Adipocyte (in vitro differentiated cells): ENCODE measurements around the gene GPLD1.
"Not testable (repeated sequence)": the region's sequence is repeated elsewhere in the genome, so short reads cannot be mapped to it uniquely, and the experiment has no call there.

Source experiments
- DNase-seq: peaks from one replicate; pipeline ENCODE4 v3.0.0-alpha.2; 2015; ENCODE audit warnings: low read depth
- H3K27me3 ChIP-seq: replicated peaks from 2 replicates; pipeline ENCODE4 v1.7.0; 2013; ENCODE audit warnings: mild to moderate bottlenecking, low read length, moderate library complexity; ENCODE audit not compliant: control insufficient read depth, insufficient read depth
- H3K36me3 ChIP-seq: 2 replicates; pipeline ENCODE4 v1.7.0; 2013; ENCODE audit warnings: low read length, mild to moderate bottlenecking, moderate library complexity; ENCODE audit not compliant: control insufficient read depth, insufficient read depth, severe bottlenecking
- H3K4me1 ChIP-seq: 2 replicates; pipeline ENCODE4 v1.7.0; 2013; ENCODE audit warnings: mild to moderate bottlenecking, low read length, moderate library complexity; ENCODE audit not compliant: control insufficient read depth, insufficient read depth
- H3K4me3 ChIP-seq: 2 replicates; pipeline ENCODE4 v1.7.0; 2013; ENCODE audit warnings: mild to moderate bottlenecking, low read length, moderate library complexity
- H3K9ac ChIP-seq: 2 replicates; pipeline ENCODE4 v1.7.0; 2013; ENCODE audit warnings: mild to moderate bottlenecking, low read length, moderate library complexity
- H3K9me3 ChIP-seq: 2 replicates; pipeline ENCODE4 v1.7.0; 2013; ENCODE audit warnings: mild to moderate bottlenecking, low read length, moderate library complexity; ENCODE audit not compliant: control insufficient read depth

Gene GPLD1

DNA sequence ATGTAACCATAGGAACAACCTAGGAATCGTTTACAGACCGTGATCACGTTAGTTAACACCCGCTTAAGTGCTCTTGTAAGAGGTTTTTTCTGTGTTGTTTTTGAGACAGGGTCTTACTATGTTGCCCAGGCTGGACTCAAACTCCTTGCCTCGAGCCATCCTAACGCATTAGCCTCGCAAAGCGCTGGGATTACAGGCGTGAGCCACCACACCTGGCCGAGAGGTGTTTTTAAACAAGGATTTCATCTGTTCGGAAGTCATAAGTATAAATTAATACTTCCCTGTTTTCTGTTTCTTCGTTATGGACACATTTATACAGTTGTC, 85.9 kb downstream of the GPLD1 start:
- Histone ChIP-seq H3K4me3 (peak overlapping the region; percentile 93), H3K27me3 (peaks cover 6% of the 10 kb centered on the region), H3K9me3 (no peaks in the 10 kb centered on the region), H3K4me1 (peaks cover 16% of the 10 kb centered on the region), H3K9ac (peak overlapping the region; percentile 92), H3K36me3 (peaks cover 16% of the 10 kb centered on the region)
- no peak for DNase-seq

DNA sequence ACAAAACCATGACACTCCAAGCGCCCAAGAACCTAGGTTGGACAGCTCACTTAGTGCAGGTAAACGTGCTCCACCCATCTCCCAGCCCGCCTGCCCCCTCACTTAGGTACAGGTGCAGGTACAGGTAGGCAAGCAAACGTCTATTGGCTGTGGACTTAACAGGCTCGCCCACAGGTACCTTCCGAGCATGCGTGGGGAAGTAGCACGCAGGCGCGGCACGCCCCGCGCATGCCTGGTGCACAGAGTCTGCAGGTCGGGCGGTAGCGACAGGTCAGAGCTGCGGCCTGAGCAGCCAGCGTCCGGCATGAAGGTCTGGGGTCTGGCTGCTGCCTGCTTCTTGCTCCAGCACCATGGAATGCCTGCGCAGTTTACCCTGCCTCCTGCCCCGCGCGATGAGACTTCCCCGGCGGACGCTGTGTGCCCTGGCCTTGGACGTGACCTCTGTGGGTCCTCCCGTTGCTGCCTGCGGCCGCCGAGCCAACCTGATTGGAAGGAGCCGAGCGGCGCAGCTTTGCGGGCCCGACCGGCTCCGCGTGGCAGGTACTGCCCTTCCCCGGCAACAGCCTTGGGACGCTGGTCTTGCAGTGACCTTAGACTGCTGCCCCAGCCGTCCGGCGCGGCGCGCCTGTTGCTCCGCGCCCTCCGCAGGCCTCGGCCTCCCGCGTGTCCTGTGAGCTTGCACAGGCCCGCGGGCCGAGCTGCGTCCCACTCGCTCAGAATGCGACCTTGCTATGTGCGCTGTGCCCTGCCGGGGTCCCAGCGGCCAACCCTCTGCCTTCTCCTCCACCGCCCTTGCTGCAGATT, 86.5 kb downstream of the GPLD1 start, which contains the start of gene MRS2:
Gene MRS2, plus strand, starts transcription at position 240 of the 804 bp plus-strand sequence. Its CDS starts 111 bp downstream, at position 351.
- Histone ChIP-seq H3K27me3 (peaks cover 6% of the 10 kb centered on the region), H3K36me3 (peaks cover 11% of the 10 kb centered on the region)

DNA sequence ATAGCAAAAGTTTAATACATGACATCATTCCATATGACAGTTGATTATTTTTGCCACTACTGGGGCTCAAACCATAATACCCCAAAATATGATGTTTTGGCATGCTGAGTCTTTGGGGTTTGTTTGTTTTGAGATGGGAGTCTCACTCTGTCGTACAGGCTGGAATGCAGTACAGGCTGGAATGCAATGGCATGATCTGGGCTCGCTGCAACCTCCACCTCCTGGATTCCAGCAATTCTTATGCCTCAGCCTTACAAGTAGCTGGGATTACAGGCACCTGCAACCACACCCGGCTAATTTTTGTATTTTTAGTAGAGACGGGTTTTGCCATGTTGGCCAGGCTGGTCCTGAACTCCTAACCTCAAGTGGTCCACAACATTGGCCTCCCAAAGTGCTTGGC, 87.9 kb downstream of the GPLD1 start:
- no peak overlapping the region for H3K4me3 ChIP-seq
- H3K9me3 ChIP-seq, result no peaks in the 10 kb centered on the region
- H3K36me3 ChIP-seq, result no peaks in the 10 kb centered on the region
- no peak overlapping the region for H3K9ac ChIP-seq
- DNase-seq, result no peak
- peaks cover 16% of the 10 kb centered on the region for H3K4me1 ChIP-seq
- peaks cover 6% of the 10 kb centered on the region for H3K27me3 ChIP-seq

More for the DNA sequence above, 86.5 kb downstream of the GPLD1 start, which contains the start of gene MRS2:
- Histone ChIP-seq H3K4me3 (peak within 1 kb of the TSS; percentile 93), H3K9ac (peak within 1 kb of the TSS; percentile 92), H3K9me3 (no peaks in the 10 kb centered on the region), H3K4me1 (peaks cover 16% of the 10 kb centered on the region)
- peak; percentile 69 for DNase-seq

DNA sequence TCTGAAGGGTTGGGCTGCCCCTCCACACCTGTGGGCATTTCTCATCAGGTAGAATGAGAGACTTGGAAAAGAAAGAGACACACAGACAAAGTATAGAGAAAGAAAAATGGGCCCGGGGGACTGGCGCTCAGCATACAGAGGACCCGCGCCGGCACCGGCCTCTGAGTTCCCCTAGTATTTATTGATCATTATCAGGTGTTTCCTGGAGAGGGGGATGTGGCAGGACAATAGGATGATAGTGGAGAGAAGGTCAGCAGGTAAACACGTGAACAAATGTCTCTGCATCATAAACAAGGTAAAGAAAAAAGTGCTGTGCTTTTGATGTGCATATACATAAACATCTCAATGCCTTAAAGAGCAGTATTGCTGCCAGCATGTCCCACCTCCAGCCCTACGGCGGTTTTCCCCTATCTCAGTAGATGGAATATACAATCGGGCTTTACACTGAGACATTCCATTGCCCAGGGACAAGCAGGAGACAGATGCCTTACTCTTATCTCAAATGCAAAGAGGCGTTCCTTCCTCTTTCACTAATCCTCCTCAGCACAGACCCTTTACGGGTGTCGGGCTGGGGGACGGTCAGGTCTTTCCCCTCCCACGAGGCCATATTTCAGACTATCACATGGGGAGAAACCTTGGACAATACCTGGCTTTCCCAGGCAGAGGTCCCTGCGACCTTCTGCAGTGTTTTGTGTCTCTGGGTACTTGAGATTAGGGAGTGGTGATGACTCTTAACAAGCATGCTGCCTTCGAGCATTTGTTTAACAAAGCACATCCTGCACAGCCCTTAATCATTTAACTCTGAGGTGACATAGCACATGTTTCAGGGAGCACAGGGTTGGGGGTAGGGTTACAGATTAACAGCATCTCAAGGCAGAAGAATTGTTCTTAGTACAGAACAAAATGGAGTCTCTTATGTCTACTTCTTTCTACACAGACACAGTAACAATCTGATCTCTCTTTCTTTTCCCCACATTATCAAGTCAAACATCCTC, 89.0 kb downstream of the GPLD1 start:
- DNase-seq, result not testable (repeated sequence)

DNA sequence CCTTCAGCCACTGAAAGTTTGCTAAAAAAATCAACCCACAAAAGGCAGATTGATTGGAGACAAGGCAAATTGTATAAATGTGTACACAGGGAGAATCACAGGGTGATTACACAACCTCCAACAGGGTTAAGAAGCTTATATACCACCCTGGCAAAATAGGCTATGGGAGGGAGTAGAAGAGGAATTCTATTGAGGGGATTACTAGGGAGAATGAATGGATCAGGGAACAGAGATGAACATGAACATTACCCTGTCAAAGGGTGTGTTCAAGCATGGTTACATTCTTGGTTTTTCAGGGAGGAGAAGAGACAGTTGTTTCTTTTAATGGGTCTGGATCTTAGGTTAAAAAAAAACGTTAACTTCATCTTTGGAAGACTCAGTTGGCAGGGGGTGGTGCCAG, 91.7 kb downstream of the GPLD1 start:
- no peak overlapping the region for H3K4me3 ChIP-seq
- H3K9ac ChIP-seq, result no peak overlapping the region
- H3K4me1 ChIP-seq, result peaks cover 16% of the 10 kb centered on the region
- DNase-seq, result no peak
- no peaks in the 10 kb centered on the region for H3K36me3 ChIP-seq
- H3K9me3 ChIP-seq, result no peaks in the 10 kb centered on the region
- H3K27me3 ChIP-seq, result peaks cover 6% of the 10 kb centered on the region

More for the DNA sequence above, 89.0 kb downstream of the GPLD1 start:
- not testable (repeated sequence) for H3K4me3 ChIP-seq, H3K9me3 ChIP-seq, H3K36me3 ChIP-seq, H3K27me3 ChIP-seq, H3K9ac ChIP-seq
- H3K4me1 ChIP-seq, result peaks cover 18% of the 10 kb centered on the region

DNA sequence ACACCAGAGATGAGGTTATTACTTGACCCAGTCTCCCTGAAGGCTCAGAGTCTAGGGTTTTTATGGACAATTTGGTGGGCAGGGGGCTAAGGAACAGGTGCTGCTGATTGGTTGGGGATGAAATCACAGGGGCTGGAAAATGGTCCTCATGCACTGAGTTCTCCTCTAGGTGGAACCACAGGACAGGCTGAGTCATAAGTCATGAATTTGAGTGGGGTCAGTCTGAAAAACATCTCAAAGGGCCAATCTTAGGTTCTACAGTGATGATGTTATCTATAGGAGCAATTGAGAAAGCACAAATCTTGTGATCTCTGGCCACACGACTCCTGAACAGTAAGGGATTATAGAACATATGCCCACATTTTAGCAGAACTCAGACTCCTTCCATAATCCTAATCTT, 92.6 kb downstream of the GPLD1 start:
- no peak overlapping the region for H3K4me3 ChIP-seq
- H3K9me3 ChIP-seq, result no peaks in the 10 kb centered on the region
- H3K9ac ChIP-seq, result no peak overlapping the region
- H3K36me3 ChIP-seq, result no peaks in the 10 kb centered on the region
- DNase-seq, result no peak
- peaks cover 6% of the 10 kb centered on the region for H3K27me3 ChIP-seq
- peaks cover 11% of the 10 kb centered on the region for H3K4me1 ChIP-seq

DNA sequence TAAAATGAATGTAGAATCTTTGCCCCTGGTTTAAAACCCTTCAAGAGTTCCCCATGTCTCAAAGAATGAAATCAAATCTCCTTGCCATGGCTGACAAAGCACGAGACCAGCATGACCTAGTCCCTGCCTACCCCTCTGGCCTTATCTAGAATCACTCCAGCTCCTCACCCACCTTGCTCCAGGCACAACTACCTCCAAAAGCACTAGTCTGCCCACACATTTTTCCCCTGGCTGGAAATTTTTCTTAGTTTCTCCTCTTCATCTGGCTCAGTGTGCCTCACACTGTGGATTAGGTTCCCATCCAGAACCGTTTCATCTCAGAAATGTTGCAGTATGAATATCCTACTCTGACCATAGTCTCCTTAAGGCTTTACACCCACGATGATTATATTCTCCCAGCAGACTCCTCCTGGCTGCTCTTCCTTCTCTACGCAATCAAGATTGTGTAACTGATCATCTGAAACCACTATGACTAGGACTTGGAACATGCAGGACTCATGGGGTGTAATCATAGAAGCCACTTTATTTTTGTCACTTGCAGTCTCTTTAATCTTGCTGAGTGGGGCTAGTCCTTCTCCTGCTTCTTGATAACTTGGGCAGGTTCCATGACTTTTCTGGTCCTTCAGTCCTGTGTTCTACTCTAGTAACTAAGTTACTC, 94.5 kb downstream of the GPLD1 start:
- H3K9ac ChIP-seq, result no peak overlapping the region
- peaks cover 11% of the 10 kb centered on the region for H3K4me1 ChIP-seq
- no peaks in the 10 kb centered on the region for H3K9me3 ChIP-seq
- no peak overlapping the region for H3K4me3 ChIP-seq
- DNase-seq, result peak; percentile 75
- no peaks in the 10 kb centered on the region for H3K36me3 ChIP-seq
- H3K27me3 ChIP-seq, result peaks cover 6% of the 10 kb centered on the region

DNA sequence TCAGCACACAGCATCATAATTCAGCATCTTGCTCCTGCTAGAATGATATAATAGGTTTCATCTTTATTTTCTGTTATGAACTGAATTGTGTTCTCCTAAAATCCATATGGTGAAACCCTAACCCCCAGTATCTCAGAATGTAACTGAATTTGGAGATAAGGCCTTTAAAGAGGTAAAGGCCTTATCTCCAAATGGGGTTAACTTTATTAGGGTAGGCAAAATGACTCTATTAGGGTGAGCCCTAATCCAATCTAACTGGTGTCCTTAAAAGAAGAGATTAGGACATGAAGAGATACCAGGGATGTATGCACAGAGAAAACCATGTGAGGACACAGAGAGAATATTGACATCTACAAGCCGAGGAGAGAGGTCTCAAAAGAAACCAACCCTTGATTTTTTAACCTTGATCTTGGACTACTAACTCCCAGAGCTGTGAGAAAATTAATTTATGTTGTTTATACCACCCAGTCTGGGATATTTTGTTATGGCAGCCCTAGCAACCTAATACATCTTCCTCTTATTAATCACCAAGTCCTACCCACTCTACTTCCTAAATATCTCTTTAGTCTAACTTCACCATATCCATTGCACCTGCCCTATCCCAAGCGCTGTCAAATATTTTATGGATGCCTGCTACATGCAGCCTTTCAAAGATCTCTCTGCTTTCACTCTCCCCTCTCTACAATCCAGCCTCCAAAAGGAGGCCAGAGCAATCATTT, 95.2 kb downstream of the GPLD1 start:
- Histone ChIP-seq H3K27me3 (no peaks in the 10 kb centered on the region), H3K36me3 (no peaks in the 10 kb centered on the region), H3K9me3 (no peaks in the 10 kb centered on the region), H3K4me3 (no peak overlapping the region), H3K9ac (no peak overlapping the region), H3K4me1 (peaks cover 11% of the 10 kb centered on the region)
- no peak for DNase-seq

DNA sequence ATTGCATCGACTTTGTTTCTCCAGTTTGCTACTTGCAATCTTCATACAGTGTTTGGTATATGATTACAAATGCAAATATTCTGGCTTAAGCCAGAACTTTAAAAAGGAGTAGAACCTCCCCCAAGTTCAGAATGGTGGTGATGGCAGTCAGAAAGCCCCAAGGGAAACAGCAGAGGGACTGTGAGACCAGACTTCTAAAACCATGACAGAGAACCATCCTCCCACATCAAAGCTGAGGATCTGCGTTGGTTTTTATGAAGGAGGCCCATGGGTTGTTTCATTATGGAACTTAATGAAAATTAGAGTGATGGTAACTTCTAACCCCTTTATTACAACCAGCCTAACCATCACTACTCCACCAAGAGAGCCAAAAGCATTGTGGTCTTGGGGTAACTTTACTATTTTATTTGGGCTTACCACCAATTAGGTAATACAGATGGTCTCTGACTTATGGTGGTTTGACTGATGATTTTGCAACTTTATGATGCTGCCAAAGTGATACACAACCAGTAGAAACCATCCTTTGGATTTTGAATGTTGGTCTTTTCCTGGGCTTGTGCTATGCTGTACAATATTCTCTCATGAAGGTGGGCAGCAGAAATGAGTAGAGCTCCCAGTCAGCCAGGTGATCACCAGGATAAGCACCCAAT, 97.5 kb downstream of the GPLD1 start:
- Histone ChIP-seq H3K4me3 (no peak overlapping the region), H3K9ac (no peak overlapping the region), H3K36me3 (no peaks in the 10 kb centered on the region), H3K27me3 (no peaks in the 10 kb centered on the region), H3K4me1 (peaks cover 11% of the 10 kb centered on the region), H3K9me3 (no peaks in the 10 kb centered on the region)
- DNase-seq, result no peak

DNA sequence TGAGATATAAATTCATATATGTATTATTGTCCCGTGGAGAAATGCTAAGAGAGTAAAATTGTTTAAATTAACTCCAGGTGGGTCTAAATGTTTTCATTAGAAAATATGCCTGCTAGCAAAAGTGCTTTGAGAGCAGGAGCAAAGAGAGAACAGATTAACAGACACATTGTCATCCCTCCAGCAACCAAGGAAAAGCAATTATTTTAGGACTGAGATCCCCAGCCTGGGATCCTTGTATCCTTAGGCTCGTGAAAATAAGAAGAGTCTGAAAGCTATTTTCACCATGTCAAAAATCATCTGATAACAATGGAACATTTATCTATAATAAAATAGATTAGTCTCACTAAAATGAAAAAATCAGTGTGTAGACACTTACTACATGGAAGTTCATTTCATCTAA, 98.2 kb downstream of the GPLD1 start:
- H3K4me3 ChIP-seq, result no peak overlapping the region
- no peaks in the 10 kb centered on the region for H3K36me3 ChIP-seq
- no peak overlapping the region for H3K9ac ChIP-seq
- no peak for DNase-seq
- H3K27me3 ChIP-seq, result no peaks in the 10 kb centered on the region
- H3K4me1 ChIP-seq, result peaks cover 11% of the 10 kb centered on the region
- H3K9me3 ChIP-seq, result no peaks in the 10 kb centered on the region
